Neural cell (in vitro differentiated cells): ENCODE measurements around the gene SSR3.

Experiments used
- EP300 ChIP-seq: fragments of 450-650 bp; conservative IDR thresholded peaks from 2 replicates; pipeline ENCODE4 v1.6.1; 2014; ENCODE audit warnings: antibody characterized with exemption, mild to moderate bottlenecking, moderate library complexity; ENCODE audit not compliant: poor library complexity, severe bottlenecking
- EZH2 ChIP-seq: fragments of 200-600, 300-800 bp; shearing (Covaris generic), sonication (generic); IDR thresholded peaks from 2 replicates; pipeline ENCODE4 v1.6.1; 2014; ENCODE audit warnings: antibody characterized with exemption, low read length, borderline replicate concordance, mild to moderate bottlenecking; ENCODE audit not compliant: insufficient read depth, poor library complexity, severe bottlenecking
- MXI1 ChIP-seq: fragments of 450-650 bp; conservative IDR thresholded peaks from 2 replicates; pipeline ENCODE4 v1.6.1; 2014; ENCODE audit warnings: antibody characterized with exemption, mild to moderate bottlenecking; ENCODE audit not compliant: poor library complexity, severe bottlenecking
- POLR2AphosphoS5 ChIP-seq: IDR thresholded peaks from 2 replicates; pipeline ENCODE4 v1.6.1; 2012
- RAD21 ChIP-seq: fragments of 450-650 bp; conservative IDR thresholded peaks from 2 replicates; pipeline ENCODE4 v1.6.1; 2014; ENCODE audit warnings: antibody characterized with exemption, mild to moderate bottlenecking, moderate library complexity
- TAF1 ChIP-seq: IDR thresholded peaks from 2 replicates; pipeline ENCODE4 v1.6.1; 2012; ENCODE audit warnings: low read depth
- TF ChIP-seq, protein P1 (sequence below): fragments of 450-650 bp; IDR thresholded peaks from 2 replicates; pipeline ENCODE4 v1.5.1; 2014; ENCODE audit warnings: antibody characterized with exemption, mild to moderate bottlenecking, moderate library complexity; ENCODE audit not compliant: poor library complexity, severe bottlenecking

DNA sequence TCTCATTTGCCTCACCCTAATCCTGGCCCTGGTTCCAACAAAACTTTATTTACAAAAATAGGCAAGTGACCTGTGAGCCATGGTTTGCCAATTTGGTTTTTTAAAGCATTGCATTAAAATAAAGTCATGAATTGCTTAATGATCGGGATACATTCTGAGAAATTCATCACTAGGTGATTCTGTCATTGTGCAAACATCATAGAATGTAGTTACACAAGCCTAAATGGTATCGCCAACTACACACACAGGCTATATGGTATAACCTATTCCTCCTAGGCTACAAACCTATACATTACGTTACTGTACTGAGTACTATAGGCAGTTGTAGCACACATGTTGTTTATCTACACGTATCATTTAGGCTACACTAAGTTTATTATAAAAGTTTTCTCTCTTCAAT, 45.9 kb upstream of the SSR3 start:
- TF ChIP-seq RAD21 (no peak), POLR2AphosphoS5 (no peak), EP300 (no peak), TAF1 (no peak), EZH2 (no peak), MXI1 (no peak)
- TF ChIP-seq, protein P1, sequence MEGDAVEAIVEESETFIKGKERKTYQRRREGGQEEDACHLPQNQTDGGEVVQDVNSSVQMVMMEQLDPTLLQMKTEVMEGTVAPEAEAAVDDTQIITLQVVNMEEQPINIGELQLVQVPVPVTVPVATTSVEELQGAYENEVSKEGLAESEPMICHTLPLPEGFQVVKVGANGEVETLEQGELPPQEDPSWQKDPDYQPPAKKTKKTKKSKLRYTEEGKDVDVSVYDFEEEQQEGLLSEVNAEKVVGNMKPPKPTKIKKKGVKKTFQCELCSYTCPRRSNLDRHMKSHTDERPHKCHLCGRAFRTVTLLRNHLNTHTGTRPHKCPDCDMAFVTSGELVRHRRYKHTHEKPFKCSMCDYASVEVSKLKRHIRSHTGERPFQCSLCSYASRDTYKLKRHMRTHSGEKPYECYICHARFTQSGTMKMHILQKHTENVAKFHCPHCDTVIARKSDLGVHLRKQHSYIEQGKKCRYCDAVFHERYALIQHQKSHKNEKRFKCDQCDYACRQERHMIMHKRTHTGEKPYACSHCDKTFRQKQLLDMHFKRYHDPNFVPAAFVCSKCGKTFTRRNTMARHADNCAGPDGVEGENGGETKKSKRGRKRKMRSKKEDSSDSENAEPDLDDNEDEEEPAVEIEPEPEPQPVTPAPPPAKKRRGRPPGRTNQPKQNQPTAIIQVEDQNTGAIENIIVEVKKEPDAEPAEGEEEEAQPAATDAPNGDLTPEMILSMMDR: no peak
